Stimulated activated CD8-positive, alpha-beta memory T cell treated with anti-CD3 and anti-CD28 coated beads, Interleukin-7, amount 100 ng/mL, for 1 hour (primary cell): ENCODE data around the gene PARP16.
"Not testable (repeated sequence)": the region's sequence is repeated elsewhere in the genome, so short reads cannot be mapped to it uniquely, and the experiment has no call there.

Experiments used
- DNase-seq, 2 donors: peaks; one replicate each; pipeline ENCODE4 v3.0.0-alpha.2; 2020; ENCODE audit warnings: low read depth in 2 of 2

The PARP16 gene

DNA sequence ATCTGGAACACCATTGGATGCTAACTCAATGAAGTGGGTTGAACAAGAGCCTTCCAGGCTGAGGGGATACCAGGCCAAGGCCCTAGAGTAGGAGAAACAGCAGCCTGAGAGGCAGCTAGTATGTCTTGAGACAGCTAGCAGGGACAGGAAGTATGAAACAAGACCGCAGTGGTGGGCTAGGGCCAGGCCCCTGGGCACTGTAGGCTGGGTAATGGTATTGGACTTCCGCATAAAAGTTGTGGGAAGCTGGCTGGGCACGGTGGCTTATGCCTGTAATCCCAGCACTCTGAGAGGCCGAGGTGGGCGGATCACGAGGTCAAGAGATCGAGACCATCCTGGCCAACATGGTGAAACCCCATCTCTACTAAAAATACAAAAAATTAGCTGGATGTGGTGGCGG, 50.2 kb downstream of the PARP16 start:
- not testable (repeated sequence) for DNase-seq

DNA sequence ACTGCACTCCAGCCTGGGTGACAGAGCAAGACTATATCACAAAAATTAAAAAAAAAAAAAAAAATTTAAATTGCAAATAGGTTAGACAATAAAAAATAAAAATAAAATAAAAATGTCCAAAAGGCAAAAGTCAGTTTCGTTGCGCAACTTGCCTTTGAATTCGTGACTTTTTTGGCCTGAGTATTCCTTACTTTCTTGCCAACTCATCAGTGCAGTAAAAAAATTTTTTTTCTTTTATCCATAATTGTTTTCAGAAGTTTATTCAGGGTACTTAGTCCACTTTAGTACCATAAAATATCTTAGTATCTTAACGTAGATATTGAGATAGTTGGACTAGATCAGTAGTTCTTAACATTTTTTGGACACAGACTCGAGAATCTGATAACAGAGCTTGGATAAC, 53.0 kb downstream of the PARP16 start:
- DNase-seq, result no peak

DNA sequence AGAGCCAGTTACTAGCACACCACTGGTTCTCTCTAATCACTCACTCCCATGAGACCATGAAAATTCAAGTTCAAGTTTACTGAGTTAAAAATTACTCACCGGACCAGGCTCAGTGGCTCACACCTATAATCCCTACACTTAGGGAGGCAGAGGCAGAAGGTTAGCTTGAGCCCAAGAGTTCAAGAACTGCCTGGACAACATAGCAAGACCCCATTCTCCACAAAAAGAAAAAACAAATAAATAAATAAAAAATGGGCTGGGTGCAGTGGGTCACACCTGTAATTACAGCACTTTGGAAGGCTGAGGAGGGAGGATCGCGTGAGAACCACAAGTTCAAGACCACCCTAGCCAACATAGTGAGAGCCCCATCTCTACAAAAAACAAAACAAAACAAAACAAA, 54.2 kb downstream of the PARP16 start:
- no peak for DNase-seq

DNA sequence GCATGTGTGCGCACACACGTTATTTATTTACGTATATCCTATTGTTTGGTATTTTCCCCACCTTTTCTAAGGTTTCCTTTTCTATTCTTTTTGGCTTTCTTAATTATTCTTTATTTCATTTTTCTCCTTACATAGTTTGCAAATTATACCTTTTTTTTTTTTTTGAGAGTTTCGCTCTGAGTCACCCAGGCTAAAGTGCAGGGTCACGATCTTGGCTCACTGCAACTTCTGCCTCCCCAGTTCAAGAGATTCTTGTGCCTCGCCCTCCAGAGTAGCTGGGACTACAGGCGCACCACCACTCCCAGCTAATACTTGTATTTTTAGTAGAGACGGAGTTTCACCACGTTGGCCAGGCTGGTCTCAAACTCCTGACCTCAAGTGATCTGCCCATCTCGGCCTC, 55.4 kb downstream of the PARP16 start:
- DNase-seq, result no peak

DNA sequence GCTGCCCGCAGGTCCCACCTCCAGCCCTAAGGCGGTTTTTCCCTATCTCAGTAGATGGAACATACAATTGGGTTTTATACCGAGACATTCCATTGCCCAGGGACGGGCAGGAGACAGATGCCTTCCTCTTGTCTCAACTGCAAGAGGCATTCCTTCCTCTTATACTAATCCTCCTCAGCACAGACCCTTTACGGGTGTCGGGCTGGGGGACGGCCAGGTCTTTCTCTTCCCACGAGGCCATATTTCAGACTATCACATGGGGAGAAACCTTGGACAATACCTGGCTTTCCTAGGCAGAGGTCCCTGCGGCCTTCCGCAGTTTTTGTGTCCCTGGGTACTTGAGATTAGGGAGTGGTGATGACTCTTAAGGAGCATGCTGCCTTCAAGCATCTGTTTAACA, 59.8 kb downstream of the PARP16 start:
- DNase-seq, result not testable (repeated sequence)

DNA sequence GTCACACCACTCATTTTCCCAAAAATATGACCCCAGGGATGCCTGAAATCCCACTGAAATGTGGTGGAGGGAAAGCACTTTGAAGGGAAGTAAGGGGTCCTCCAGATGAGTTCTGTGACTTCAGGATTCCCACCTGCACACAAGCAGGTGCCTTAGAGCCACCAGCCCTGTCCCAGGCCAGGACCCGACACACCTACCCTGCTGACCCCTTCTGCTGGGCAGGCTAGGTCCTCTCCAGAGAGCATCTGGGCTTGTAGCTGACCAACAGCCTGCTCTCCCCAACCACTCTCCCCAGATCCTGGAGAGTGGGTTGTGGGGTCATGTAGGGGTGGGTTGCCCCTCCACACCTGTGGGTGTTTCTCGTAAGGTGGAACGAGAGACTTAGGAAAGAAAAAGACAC, 60.5 kb downstream of the PARP16 start:
- no peak for DNase-seq

DNA sequence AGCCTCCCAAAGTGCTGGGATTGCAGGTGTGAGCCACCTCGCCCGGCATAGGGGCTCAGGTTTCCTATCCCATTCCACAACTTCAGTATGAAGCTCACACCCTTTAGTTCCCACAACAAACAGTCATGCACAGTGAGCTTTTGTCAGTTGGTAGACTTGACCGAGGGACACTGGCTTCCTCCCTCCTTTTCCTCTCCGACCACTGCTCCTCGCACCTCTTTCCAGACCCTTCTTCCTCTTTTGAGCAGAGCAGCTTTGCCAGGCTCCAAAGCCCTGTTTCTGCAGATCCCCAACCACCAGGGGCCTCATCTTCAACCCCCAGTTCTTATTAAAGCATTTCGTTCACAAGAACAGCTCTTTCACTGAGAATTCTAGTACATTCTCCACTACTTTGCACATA, 62.7 kb downstream of the PARP16 start:
- no peak for DNase-seq

DNA sequence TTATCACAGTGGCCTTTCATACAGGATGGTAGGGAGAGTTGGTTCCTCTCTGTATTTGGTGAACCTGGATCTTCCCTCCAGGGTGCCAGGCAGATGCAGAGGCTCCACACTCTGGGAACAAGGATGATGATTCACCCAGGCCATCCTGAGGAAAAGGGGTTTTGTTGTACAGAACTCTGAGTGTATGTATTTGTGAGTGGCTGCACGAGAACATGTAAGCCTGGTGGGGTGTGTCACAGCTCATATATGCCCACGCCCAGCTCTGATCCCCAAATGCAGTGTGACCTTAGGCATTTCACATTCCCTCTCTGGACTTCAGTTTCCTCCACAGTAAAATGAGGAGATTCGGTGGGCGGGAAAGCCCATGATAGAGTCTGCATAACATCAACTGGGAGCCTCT, 63.8 kb downstream of the PARP16 start:
- no peak for DNase-seq

DNA sequence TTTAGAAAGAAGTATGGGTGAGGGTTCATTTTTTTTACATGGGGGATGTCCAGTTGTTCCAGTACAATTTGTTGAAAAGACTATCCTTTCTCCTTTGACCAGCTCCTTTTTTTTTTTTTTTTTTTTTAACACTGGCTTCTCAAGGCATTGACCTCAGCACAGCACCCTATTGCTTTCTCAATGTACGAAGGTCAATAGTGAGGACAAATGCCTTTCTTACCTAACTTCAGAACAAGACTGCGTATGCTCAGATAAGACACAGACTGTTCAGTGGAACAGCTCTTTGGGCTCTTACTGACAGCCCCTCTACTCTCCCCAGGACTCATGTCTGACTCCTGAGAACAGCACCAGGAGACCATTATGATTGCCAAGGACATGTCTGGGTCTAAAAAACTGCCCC, 65.0 kb downstream of the PARP16 start:
- DNase-seq, result no peak

DNA sequence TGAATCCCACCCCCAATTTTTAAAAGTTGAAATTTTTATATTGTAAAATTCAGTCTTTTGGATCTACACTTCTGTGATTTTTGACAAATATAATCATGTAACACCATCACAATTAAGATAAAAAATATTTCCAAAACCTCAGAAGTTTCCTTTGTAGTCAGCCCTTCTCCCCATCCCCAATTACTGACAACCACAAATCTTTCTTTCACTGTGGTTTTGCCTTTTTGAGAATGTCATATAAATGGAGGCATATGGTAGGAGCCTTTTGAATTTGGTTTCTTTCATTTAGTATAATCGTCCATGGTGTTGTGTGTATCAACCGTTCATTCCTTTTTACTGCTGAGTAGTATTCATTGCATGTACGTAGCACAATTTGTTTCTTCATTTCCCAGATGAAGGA, 67.5 kb downstream of the PARP16 start:
- DNase-seq, result no peak

DNA sequence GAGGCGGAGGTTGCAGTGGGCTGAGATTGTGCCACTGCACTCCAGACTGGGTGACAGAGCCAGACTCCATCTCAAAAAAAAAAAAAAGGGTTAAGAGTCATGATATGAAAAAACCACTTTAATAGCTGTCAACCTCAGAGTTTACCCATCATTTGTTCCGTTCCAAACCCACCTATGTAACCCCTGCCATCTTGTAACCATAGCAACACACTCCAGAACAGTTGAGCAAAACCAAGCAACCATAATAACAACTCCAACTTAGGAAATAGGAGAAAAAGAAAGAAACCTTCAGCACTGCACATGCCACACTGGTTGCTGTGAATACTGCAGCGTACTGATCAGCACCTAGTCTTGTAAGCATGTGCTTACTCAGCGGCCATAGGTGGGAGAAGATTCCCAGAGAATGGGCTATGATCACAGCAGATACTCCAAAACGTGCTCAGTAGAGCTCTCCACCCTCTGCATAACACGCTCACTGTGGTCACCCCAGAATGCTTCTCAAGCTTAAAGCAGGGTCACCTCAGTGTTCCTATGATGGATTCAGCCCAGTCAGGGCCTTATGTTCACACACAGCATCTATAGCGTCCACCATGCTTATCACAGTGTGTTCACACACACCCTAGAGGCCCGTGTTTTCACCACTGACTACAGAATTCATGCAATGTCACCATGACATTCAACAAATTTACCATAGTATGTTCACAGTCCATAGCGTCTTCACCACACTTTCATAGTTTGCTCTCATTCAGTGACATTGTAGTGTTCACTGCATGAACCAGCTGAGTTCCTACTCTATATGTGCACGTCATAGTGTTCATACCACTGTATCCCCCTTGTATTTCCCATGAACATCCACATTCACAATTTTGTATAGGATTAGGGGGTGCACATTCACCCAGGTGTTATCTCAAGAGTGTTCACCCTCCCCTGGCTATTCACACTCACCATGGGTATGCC, 68.9 kb downstream of the PARP16 start:
- no peak for DNase-seq

DNA sequence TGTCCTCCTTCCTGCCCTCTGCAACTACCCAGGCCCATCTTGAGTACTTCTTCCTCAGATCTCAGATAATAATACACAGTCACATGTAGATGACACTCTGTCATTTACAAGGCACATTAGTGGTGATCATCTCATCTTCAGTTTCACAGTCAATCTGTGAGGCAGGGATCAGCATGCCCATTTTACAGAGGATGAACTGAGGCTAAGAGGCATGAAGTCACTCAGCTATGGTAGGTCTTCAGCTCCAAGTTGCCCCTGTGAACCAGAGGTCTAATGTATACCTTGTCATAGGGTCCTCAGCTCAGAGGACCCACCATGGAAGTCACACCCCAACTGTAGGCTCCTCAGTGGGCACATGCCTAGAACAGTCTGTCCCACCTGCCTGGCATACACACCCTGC, 71.2 kb downstream of the PARP16 start:
- no peak for DNase-seq

DNA sequence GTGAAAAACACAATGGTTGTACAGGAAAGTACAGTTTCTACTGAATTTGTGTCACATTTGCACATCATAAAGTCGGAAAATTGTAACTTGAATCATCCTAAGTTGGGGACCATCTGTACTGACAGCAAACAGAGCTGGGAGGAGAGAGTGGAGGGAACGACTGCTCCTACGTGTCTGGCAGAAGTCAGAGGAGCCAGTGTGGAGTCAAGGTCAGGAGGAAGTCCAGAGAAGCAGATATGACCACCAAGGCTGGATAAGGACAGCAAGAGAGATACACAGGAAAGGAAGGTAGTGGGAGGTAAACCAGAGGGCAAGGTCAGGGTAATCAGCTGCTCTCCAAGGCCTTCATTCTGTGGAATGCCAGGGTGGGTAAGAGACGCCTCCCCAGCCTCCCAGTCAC, 72.7 kb downstream of the PARP16 start:
- no peak for DNase-seq

DNA sequence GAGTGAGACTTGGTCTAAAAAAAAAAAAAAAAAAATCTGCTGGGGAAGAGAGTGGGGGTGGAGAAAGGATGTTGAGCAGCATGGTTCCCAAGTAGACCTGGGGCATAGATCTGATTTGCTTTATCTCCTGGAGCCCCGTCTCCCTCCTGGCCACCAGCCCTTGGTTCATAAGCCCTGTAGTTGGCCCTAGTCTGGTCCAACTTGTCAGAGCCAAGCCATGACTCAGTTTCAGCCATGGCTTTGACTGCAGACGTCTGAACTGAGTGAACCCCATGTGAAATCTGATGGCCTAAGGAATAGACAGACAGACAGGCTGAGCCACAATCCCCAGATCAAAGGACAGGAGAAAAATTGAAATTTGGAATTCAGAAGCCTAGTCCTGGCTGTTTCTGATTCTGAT, 73.4 kb downstream of the PARP16 start:
- DNase-seq, result no peak

DNA sequence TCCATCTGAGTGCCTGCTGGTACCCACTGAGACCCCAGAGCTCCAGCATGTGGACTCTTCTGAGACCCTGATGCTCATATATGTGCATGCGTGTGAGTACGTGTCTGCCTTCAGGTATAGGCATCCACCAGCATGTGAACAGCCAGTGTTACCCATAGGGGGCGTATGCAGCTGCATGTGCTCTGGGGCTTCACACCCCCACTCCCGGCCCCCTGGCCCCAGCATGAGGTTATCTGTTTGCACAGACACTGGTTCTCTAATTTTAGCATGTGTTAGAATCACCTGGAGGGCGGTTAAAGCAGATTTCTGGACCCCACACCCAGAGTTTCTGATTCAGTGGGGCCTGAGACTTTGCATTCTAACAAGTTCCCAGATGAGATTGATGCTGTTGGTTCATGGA, 74.6 kb downstream of the PARP16 start:
- DNase-seq, result no peak

DNA sequence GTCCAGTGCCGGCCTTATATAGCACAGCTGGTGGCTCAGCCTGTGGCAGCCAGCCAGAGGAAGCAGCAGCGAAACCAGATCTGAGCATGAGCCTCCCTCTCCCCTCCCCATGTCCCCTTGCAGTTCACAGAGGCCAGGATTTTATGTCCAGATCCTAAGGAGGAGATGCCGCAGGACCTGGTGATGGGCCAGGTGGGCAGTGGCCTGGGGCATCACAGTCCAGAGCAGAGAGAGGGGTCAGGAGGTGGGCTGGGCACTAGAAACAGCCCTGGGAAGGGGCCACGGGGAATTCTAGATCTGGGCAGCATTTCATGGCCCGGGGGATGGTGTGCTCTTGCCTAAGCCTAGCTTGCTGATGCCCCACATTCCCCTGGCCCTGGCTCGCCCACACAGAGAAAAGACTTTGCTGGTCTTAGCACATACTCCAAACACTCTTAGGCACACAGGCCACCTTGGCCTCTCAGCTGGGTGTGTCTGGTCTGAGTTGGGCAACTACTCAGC, 75.2 kb downstream of the PARP16 start:
- no peak for DNase-seq

DNA sequence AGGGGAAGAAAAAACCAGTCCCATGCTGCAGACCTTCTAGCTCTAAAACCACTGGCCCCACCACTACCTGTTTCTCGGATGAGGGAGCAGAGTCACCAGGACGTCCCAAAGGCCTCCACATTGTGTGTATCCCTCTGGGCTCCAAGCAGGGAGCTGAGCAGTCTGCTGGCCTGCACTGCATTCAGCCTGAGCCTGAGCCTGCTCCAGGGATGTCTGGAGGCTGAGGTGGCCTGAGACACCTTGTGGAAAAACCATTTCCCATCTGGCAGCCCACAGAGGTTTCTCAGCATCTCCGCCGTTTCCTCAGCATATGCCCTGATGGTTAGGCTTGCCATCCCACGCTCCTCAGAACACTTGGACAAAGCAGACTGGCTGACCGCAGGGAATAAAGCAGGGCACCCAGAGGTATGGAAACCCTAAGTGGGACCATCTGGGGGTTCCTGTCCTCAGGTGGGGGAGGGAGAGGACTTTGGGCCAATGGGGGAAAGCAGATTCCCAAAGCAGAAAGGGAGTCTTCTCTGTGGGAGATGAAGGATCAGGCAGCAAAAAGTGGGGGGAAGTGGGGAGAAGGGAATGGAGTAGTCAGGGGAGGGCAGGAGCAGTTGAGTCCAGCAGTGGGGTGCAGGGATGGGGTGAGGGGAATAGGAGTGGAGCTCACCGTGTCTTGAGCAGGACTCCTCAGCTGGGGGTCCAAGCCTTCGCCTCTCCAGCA, 75.8 kb downstream of the PARP16 start, which contains the start of gene CILP:
CILP (minus strand) TSS at position 704 of the 712 bp plus-strand sequence. CDS start 1,718 bp downstream, outside the sequence.
- DNase-seq, result no peak

DNA sequence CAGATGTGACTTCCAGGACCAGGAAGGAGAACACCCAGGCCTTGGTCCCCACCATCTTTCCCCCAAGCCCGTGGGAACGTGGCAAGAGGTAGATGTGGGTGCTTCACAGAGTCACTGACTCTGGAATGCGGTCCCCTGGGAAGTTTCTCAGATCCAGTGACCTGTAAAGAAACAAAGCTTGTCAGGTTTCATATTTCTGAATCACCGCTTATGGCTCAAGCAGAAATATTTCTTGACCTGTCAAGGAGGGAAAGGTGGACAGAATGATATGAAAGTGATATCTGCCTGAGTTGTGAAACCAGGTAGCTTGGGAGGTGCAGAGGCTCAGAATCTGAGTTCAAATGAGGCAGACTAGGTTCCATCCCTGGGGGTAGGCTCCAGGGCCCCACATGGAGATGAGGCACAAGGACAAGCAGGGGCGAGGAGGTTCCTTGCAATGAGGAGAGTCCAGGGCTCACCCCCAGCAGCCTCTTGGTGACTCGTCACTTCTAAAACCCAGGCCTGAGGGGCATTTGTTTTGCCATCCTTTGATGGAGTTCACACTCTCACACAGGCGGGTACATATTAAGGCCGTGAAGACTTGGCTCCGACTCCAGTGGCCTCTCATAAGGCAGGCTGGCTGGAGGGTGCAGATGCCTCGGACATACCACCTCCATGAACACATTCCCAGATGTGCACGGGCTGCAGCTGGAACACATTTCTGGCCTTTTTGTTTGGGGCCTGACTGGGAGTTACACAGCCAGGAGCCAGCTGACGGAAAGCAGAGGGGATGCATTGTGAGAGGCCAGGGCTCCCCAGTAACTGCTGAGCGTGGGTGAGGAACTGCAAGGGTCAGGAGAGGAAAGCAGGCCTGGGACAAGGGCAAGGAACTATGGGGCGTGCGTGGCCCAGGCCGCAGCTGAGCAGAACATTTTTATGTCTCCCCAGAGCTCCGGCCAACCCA, 76.7 kb downstream of the PARP16 start:
- no peak for DNase-seq

DNA sequence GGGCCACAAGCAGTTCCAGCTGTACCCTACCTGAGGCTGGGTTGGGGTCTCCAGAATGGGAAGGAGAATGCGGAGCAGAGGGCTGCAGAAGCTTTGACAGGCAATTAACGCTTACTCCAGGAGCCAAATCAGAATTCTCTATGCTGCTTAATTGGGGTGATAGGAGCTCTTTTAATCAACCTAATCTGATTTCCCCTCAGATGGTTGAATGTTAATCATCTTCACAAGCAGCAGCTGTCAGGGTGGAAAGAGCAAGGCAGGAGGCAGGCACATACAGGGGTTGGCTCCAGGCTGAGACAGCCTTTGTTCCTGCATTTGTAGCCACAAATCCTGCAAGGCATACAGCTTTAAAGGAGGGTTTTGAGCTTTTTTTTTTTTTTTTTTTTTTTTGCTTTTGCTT, 78.0 kb downstream of the PARP16 start:
- DNase-seq, result no peak
